Measurements from ENCODE around the gene GNB1.
"Not testable (repeated sequence)": the region's sequence is repeated elsewhere in the genome, so short reads cannot be mapped to it uniquely, and the experiment has no call there.

GNB1 gene

DNA sequence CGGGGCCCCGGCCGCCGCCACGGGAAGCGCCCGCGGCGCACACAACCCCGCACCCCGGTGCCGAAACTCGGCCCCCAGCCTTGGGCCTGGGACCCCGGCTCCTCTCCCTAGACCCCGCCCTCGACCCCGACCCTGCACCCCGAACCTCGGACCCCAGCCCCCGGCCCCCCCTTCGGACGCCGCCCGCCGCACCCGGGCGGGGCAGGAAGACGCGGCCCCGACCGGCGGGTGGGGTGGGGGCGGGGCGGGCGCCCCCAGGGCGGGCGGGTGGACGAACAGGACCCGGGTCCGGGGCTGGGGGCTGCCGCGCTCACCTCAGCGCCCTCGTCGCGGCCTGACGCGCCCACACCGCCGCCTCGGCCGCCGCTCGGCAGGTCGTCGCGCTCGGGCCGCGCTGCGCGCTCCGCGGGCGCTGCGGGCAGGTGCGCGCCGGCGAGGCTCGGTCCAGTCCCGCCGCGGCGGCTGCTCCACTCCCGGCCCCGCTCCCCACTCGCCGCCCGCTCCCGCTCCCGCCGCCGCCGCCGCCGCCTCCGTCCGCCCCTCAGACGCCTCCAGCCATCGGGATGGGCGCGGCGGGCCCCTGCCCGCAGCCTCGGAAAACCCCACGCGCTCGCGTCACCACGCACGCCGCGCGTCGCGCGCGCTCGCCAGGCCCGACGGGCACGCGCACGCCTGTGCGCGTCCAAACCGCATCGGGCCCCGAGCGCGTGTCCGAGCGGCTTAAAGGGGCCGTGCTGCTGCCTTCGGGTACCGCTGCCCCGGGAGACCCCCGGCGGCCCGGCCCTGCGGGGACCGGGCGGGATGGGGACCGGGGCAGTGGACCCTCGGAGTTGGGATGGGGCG is at the start of gene GNB1:
Gene GNB1, minus strand, starts transcription at position 582 of the 843 bp plus-strand sequence. CDS start 65,634 bp downstream, outside the sequence.
- no peak for DNase-seq (ENCODE audit: low read depth)

DNA sequence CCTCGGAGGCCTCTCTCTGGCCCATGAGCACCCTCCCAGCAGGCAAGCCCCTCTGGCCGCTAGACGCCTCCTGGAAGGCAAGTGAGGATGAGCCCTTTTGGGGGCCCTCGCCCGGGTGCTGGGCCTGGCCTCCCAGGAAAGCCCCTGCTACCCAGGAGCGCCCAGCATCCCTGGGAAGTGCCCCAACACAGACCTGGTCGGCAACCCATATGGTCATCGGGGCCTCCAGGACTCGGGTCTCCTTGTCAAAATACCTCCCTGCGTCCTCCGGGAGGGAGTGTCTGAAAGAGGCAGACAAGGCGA is 49.2 kb upstream of the GNB1 start:
- DNase-seq (ENCODE audit: low read depth), result no peak

DNA sequence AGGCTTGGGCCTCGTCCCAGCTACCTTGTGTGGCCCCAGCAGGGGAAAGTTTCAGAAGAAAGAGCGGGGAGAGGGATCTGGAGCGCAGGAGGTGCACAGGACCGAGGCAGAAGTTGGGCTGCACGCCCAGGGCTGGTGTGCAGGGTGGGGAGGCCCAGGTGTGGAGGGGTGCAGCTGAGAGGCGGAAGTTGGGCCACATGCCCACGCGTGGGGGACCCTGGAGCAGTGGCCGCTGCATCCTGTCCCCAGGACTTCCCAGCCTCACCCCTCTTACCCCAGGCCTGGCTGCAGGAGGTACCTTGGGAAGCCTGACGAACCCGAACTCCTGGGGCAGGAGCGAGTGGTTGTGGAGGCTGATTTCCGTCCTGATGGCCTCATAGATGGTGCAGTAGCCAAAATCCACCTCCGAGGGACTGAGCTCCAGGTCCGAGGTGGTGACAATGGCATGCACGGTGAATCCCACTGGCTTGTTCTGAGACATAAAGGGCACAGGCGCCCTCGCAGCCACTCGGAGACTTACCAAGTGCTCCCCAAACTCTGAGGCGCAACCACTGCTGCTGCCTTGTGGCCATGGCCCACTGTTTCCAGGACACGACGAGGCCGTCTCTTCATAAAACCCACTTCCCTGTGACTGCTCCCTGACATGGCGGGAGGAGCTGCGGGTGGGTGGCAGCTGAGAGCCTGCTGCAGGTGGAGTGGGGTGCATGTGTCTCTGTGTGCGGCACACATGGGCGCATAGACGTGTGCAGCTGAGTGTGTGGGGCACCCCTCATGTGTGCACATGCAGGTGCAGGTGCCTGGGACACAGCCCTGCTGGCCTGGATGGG is 48.6 kb upstream of the GNB1 start:
- no peak for DNase-seq (ENCODE audit: low read depth)

DNA sequence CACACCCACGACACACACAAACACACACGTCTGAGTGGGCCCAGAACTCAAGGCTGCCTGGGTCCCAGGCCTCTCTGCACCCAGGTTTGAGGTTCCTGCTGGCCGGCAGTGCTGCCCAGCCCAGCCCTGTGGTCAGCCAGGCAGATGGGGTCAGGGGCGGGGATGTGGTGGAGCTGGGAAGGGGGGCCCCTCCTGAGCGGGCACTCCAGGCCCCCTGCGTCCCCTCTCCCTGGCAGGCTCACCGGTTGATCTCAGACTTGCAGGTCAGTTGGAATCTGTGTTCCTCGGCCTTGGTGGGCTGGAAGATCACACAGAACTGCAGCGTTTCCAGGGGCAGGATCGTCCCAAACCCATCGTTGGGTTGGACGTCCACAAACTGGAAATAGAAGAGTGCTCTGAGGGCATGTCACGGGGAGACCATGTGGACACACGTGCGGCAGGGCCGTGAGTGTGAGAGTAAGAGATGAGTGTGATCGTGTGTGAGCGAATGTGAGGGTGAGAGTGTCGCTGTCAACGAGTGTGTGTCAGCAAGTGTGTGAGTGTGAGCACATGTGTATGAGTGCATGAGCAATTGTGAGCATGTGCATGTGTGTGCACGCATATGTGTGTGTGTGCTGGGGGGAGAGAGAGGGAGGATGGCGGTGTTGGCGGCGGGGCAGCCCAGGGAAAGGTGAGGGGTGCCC is 47.9 kb upstream of the GNB1 start:
- DNase-seq (ENCODE audit: low read depth), result no peak

DNA sequence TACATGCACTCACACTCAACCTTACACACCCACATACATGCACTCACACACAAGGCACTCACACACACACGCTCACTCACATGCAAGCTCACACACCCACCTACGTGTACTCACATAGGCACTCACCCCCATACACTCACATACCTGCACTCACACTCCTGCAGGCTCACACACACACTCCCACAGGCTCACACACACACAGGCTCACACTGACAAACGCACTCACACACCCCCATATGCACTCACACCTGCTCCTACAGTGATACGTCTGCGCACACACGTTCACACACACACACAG is 47.3 kb upstream of the GNB1 start:
- DNase-seq (ENCODE audit: low read depth), result no peak

DNA sequence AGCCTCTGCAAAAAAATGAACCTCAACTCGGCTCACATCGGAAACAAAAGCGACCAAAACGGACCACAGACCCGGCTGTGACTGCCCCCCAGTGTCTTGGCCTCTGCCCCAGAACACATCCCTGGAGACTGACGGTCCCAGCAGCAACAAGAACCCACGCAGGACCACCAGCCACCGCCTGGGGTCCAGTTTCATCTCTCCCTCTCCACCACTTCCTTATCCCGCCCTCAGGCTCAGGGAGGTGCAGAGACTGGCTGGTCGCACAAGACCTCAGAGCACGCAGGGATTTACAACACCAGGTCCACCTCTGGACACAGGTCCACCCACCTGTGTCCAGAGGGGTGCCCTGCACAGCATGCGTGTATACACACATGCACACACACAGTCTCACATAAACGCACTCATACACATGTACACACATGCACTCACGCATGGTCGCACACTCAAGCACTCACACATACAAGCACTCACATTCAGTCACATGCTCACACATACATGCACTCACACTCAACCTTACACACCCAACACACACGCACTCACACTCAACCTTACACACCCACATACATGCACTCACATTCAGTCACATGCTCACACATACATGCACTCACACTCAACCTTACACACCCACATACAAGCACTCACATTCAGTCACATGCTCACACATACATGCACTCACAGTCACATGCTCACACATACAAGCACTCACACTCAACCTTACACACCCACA is 46.8 kb upstream of the GNB1 start:
- no peak for DNase-seq (ENCODE audit: low read depth)

DNA sequence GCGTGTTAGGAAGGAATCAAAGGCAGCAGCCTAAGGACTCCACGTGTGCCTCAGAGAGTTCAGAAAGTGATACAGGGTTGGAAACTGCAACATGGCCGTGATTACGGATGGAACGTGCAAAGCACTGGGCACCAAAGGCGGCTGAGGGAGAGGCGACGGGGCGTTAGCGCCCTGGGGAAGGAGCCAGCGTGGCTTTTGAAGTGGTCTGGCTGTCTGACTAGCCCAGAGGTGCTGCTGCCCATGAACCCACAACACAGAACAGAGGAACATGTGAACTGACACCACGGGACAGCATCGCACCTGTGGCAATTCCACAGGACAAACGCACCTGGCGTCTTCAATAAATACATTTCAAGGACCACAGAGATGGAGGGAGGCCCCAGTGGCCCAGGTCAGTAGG is 46.2 kb upstream of the GNB1 start:
- DNase-seq (ENCODE audit: low read depth), result no peak

DNA sequence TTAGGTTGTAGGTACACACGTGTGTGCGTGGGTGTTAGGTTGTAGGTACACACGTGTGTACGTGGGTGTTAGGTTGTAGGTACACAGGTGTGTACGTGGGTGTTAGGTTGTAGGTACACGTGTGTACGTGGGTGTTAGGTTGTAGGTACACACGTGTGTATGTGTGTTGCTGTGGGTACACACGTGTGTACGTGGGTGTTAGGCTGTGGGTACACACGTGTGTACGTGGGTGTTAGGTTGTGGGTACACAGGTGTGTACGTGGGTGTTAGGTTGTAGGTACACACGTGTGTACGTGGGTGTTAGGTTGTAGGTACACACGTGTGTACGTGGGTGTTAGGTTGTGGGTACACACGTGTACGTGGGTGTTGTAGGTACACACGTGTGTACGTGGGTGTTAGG is 44.0 kb upstream of the GNB1 start:
- DNase-seq (ENCODE audit: low read depth), result not testable (repeated sequence)

DNA sequence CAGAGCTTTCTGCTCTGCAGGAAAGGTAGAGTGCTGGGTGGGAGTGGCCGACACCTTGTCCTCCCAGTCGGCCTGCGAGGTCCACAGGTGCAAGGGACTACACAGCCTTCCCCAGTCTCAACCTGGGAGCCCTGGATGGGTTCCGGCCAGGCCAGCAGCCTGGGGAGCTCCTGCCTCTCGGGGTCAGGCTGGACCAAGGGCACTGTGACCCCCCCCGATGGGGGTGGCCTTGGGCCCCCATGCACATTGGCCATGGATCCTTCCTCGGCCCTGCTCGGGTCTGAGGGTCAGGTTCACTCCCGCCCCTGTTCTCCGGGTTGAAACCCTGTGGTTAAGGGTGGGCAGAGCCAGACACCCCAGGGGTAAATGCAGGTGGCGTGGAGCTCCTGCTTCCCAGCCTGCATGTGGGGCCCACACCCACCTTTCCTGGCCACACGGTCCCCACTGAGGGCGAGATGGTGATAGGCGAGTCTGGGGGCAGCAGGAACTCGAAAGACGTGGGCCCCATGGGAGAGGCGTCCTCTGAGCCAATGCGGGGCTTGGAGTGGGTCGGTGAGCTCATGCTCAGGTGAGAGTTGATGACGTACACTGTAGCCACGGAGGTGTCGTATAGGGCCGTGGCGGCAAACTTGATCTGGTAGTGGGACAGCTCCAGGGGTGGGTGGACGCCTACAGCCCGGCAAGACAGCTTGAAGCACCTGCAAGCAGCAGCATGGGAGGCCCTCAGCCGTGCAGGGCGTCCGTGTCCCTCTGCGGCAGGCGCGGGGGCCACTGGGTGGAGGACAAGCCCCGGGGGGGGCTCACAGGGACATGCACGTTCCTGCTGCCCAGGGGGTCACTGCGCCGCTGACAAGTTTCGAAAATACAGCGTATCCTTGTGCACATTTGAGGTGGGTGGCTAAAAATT is 39.0 kb upstream of the GNB1 start:
- no peak for DNase-seq (ENCODE audit: low read depth)

DNA sequence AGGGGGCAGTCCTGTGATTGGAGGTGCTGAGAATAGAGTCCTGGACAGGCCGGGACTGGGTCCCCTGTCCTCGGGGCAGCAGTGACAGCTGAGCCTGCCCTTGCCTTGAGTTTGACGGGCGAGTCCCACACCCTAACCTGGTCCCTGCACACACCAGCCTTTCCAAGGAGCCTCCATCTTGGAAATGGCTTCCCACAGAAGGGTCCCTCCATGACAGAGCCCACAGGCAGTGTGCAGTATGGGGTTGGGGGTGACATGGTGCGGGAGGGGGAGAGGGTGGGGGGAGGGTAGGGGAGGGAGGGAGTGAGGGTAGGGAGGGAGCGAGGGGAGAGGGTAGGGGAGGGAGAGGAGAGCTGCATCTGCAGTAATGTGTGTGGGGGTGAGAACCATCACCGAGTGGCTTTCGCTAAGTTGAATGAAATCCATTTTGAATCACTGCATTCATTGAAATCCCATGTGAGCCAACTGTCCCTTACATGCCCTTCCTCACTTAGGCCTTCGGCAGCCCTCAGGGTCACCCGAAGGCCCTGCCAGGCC is 38.3 kb upstream of the GNB1 start:
- no peak for DNase-seq (ENCODE audit: low read depth)

DNA sequence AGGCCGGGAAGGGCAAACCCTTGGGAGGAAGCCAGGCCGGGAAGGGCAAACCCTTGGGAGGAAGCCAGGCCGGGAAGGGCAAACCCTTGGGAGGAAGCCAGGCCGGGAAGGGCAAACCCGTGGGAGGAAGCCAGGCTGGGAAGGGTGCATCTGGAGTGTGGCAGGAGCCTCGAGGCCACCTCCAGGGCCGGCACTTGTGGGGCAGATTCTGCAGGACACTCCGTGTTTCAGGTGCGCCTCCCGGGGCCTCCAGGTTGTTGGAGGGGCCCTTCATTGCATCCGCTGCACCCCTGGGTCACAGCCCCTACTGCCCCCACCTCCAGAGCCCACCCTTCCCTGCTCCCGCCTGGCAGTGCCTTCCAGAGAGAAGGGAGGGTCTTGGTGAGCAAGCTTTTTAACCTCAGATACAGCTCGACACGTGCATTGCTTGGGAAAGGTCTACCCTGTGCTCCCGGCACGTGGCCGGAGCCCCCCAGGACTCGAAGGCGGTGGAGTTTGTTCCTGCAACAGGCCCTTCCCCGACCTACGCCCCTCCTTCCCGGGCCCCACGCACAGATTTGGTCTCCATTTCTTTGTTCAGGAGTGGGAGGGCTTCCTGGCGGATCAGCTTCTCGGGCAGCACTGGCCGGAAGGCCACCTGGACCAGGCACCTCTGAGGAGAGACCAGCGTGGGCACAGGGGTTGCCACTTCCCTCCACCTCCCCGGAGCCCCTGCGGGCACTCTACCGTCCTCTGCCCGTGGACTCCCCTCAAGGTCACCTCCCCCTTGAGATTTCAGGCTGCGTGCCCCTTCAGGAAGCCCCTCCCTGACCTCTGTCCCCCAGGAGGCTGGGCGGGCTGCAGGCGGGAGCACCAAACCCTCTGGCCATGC is 37.6 kb upstream of the GNB1 start:
- no peak for DNase-seq (ENCODE audit: low read depth)

DNA sequence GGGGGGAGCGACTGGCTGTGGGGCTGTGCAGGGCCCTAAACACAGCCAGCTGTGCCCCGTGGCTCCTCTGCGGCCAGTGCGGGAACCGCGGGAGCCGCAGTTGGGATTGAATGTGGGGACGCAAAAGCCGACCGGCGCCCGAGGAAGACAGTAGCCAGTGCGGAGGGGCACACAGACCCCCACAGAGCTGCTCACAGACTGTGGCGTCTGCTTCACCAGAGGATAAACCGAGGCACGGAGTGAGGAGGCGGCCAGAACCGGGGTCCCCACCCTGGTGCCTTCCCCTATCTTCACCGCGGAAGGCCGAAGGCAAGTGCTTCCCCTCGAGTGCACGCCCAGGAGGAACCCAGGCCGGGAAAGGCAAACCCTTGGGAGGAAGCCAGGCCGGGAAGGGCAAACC is 36.9 kb upstream of the GNB1 start:
- no peak for DNase-seq (ENCODE audit: low read depth)

DNA sequence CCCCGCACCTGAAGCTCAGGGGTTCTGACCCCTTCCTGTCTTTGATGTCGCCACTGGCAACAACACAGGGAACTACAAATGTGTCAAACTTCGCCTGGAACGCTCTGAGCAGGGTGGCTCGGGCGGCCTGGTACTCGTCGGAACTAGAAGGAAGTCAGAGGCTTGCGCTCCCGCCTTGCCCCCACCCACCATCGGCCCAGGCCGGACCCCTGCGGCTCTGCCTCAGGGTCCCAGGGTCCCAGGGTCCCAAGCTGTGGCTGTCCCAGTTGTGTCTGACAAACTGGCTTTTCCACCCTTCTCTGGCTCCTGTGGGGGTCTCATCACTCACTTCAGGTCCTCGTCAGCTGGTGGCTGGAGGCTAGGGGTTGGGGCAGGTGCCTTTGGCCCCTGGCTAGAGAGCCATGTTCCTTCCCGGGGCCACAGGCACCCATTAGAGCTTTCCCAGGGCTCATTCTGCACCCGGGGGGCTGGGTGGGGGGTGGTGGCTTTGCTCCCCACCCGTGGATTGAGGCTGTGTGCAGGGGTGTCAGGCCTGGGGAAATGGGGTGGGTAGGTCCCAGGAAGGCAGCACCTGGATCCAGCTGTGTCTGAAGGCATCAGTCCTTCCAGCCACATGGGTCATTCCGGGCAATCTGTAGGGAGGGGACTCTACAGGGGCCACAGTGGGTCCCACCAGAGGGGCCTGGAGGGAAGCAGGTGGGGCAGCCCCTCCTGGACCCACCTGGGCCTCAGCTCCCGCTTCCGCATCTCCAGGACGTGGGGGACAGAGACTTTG is 36.2 kb upstream of the GNB1 start:
- no peak for DNase-seq (ENCODE audit: low read depth)

DNA sequence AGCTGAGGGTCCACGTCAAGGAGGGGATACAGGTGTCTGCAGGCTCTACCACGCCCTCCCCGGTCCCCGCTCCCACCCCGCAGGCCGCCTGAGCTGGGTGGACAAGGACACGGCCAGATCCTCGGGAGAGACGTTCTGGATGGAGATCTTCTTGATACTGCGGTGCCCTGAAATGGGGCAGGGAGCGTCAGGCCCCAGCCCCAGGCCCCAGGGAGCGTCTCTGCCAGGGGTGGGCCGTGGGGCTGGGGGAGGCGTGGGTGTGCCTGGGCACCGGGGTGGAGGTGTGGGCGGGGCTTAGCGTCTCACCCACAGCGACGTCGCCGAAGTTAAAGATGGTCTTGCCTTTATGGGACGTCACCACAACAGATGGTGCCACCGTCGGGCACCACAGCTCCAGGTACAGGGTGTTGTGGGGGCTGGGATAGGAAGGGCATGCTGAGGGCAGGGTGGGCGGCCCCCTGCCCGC is 35.5 kb upstream of the GNB1 start:
- DNase-seq (ENCODE audit: low read depth), result no peak

DNA sequence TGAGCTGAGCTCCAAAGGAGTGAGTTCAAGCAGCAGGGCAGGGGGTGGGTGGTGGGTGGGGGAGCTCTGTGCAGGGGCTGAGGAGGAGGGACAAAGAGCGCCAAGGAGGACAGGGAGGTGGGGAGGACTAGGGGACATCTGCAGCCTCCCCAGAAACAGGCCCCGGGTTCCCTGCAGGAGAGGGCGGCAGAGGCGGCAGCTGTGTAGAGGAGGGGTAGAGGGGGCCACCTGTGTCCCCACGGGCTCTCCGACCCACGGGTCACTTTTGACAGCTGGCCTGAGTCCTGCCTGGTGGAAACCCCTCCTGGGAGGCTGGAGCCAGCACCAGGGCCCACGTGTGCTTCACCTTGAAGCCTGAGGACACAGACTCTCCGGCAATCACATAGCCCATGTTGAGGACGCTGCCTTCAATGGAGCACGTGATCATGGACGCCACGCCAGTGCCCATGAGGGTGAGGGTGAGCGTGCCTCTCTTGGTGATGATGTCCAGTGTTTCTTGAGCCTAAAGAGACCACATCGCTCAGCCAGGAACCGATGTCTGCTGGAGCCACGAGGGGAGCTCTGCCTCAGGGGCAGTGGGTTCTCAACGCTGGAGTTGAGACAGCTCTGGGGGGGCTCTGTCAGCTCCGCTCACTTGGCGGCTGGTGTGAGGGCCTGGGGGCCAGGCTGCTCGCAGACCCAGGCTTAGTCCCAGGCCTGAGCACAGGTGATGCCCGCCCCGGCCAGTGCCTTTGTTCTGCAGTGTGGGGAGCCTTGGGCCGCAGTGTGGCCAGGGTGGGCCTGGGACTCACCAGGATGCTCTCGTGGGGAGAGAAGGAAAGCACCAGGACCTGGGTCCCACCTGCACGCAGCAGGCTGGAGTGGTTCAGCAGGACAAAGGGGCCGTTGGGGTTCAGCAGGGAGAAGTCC is 34.8 kb upstream of the GNB1 start:
- DNase-seq (ENCODE audit: low read depth), result no peak

DNA sequence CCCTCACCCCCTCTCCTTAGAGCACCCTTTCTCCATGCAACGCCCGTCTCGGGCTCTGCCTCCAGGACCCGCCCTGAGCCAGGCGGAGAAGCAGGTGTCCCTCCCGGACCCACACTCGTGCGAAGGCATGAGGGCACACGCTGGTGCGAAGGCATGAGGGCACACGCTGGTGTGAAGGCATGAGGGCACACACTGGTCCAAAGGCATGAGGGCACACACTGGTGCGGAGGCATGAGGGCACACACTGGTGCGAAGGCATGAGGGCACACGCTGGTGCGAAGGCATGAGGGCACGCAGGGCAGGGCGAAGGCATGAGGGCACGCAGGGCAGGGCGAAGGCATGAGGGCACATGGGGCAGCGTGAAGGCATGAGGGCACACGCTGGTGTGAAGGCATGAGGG is 34.0 kb upstream of the GNB1 start:
- DNase-seq (ENCODE audit: low read depth), result no peak

DNA sequence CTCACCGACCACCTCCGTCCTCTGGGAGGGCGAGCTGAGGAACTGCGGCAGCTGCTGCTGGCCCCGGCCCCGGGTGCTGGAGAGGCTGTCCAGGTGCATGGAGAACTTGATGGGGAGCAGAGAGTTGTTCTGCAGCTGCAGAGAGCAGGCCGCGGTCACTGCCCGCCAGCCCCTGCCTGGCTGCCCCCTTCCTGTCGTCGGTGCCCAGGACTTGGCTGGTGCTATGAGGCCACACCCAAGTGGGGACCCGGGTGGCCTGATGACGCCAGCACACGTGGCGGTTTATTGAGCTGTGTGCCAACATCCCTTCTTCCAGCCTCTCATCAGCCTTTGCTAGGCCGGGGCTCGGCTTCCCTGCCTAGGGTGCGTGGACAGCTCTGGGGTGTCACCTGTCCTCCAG is 33.5 kb upstream of the GNB1 start:
- no peak for DNase-seq (ENCODE audit: low read depth)

All from HS-27A (cell line).